Measurements from ENCODE around the gene TBCD. TPM values are rescaled to one million over a fixed set of nuclear protein-coding genes. Genes with fewer than 3 reads are reported as not detected.

Gene TBCD
- total RNA-seq, 1 experiment from 2014 or later: 94.6 TPM

DNA sequence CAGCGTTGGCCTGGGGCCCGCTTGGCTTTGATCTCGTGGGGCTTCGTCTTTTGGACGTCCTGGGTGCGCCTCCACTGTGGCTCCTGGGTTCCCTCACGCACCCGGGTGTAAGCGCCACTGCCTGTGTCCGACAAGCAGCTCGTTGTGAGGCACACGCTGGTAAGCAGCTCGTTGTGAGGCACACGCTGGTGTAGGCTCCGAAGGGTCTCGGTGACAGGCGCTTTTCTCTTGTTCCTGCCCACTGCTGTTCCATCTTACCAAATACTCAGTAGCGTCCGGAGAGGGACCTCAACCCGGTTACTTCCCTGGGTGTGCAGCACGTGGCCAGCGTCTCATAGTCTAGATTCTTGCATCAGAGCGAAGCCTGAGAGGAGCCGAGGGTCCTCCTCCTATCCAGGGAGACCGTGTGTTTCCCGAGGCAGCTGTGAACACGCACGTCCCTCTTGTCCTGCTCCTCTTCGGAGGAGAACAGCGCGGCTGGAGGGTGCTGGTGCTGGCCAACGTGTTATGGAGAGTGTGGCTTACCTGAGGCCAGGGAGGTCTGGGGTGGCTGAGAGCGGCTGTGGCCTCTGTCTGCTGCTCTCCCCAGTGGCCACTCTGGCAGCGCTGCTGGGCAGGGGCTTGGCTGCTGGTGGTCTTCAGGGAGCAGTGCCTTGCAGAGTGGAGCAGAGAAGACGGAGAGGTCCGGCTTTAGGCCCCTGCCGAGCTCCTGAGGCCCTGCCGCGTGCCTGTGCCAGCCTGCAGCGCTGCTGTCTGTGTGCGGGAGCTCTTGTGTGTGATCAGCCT lies 120.1 kb downstream of the TBCD start:
- no peaks in the 10 kb centered on the region for H3K27me3 ChIP-seq (replicated peaks; ENCODE audit: control insufficient read depth, insufficient read depth, low read length)

DNA sequence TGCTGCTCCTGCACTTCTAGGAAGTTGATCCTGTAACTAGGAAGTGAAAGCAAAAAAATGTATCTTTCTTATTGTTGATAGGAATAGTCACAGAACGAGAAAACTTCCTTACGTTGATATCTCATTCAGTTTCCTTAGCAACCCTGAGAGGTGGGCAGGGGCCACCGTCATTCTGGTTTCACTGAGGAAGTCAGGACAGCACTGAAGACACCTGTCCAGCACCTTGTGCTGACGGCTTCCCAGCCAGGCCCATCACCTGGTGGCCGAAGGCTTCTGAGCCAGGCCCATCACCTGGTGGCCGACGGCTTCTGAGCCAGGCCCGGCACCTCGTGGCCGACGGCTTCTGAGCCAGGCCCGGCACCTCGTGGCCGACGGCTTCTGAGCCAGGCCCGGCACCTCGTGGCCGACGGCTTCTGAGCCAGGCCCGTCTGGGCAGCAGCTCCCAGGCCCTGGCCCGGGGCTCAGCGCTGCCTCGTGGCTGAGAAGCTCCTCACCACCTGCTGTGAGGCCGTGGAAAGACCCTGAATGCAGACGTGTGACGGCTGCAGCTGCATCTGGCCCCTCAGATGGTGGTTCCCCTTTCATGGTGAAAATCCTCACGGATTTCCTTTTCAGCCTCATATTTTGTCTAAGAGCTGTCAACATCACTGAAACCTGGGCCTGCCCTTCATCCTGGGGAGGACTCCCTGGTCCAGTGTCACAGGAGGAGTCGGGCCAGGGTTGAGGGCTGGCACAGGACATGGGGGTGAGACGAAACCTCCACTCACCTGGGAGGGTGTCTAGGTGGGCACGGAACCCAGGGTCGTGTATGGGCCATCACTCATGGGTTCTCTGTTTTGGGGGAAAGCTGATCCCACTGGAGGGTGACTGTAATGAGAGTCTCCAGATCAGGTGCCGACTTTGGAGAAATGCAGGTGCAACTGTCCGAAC lies 121.0 kb downstream of the TBCD start:
- Mint-ChIP-seq H3K27ac (ENCODE audit: unreplicated experiment) (no peak overlapping the region), H3K27me3 (ENCODE audit: insufficient read depth, unreplicated experiment) (no peaks in the 10 kb centered on the region), H3K4me3 (ENCODE audit: unreplicated experiment) (no peak overlapping the region), H3K4me1 (ENCODE audit: low read depth, unreplicated experiment) (peaks cover 23% of the 10 kb centered on the region), H3K36me3 (ENCODE audit: insufficient read depth, unreplicated experiment) (peaks cover 19% of the 10 kb centered on the region), H3K9me3 (ENCODE audit: unreplicated experiment) (no peaks in the 10 kb centered on the region)
- peaks cover 23% of the 10 kb centered on the region for H3K4me1 ChIP-seq
- H3K27me3 ChIP-seq (replicated peaks; ENCODE audit: control insufficient read depth, insufficient read depth, low read length): no peaks in the 10 kb centered on the region
- no peak overlapping the region for H3K4me3 ChIP-seq (ENCODE audit: low read depth, low read length)
- ChIA-PET CTCF (no interaction called here), POLR2A (interaction anchor here (0.7 kb wide), 1 partner anchor 306 kb away, joined by 5 read pairs; no protein-coding TSS in a partner anchor)
- no peaks in the 10 kb centered on the region for H3K36me3 ChIP-seq (ENCODE audit: control insufficient read depth, insufficient read depth, low read length)
- TF ChIP-seq, protein P1, sequence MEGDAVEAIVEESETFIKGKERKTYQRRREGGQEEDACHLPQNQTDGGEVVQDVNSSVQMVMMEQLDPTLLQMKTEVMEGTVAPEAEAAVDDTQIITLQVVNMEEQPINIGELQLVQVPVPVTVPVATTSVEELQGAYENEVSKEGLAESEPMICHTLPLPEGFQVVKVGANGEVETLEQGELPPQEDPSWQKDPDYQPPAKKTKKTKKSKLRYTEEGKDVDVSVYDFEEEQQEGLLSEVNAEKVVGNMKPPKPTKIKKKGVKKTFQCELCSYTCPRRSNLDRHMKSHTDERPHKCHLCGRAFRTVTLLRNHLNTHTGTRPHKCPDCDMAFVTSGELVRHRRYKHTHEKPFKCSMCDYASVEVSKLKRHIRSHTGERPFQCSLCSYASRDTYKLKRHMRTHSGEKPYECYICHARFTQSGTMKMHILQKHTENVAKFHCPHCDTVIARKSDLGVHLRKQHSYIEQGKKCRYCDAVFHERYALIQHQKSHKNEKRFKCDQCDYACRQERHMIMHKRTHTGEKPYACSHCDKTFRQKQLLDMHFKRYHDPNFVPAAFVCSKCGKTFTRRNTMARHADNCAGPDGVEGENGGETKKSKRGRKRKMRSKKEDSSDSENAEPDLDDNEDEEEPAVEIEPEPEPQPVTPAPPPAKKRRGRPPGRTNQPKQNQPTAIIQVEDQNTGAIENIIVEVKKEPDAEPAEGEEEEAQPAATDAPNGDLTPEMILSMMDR (IDR thresholded peaks at IDR 0.05; ENCODE audit: insufficient read depth in 1 of 2, low read depth in 1 of 2, low read length in 1 of 2, severe bottlenecking in 1 of 2, unreplicated experiment in 1 of 2): no peak
- no TSS peak for BruUV-seq (replicated peaks)
- H3K9me3 ChIP-seq: no peaks in the 10 kb centered on the region
- no peak for DNase-seq
- intact Hi-C loops (cut with micrococcal nuclease; ENCODE audit: unreplicated experiment): no loop called here

More for the DNA sequence above, 120.1 kb downstream of the TBCD start:
- peaks cover 22% of the 10 kb centered on the region for H3K4me1 ChIP-seq
- Mint-ChIP-seq H3K27ac (ENCODE audit: unreplicated experiment) (no peak overlapping the region), H3K4me3 (ENCODE audit: unreplicated experiment) (no peak overlapping the region), H3K4me1 (ENCODE audit: low read depth, unreplicated experiment) (peaks cover 23% of the 10 kb centered on the region), H3K9me3 (ENCODE audit: unreplicated experiment) (no peaks in the 10 kb centered on the region), H3K27me3 (ENCODE audit: insufficient read depth, unreplicated experiment) (no peaks in the 10 kb centered on the region), H3K36me3 (ENCODE audit: insufficient read depth, unreplicated experiment) (peaks cover 19% of the 10 kb centered on the region)
- intact Hi-C loops (cut with micrococcal nuclease; ENCODE audit: unreplicated experiment): no loop called here
- H3K4me3 ChIP-seq (ENCODE audit: low read depth, low read length): no peak overlapping the region
- ChIA-PET CTCF (interaction anchor here (0.9 kb wide), 1 partner anchor 19 kb away, joined by 3 read pairs; no protein-coding TSS in a partner anchor), POLR2A (no interaction called here)
- no peak for DNase-seq
- no TSS peak for BruUV-seq (replicated peaks)
- TF ChIP-seq, protein P1 (IDR thresholded peaks at IDR 0.05; ENCODE audit: insufficient read depth in 1 of 2, low read depth in 1 of 2, low read length in 1 of 2, severe bottlenecking in 1 of 2, unreplicated experiment in 1 of 2): no peak
- no peaks in the 10 kb centered on the region for H3K36me3 ChIP-seq (ENCODE audit: control insufficient read depth, insufficient read depth, low read length)
- no peaks in the 10 kb centered on the region for H3K9me3 ChIP-seq

DNA sequence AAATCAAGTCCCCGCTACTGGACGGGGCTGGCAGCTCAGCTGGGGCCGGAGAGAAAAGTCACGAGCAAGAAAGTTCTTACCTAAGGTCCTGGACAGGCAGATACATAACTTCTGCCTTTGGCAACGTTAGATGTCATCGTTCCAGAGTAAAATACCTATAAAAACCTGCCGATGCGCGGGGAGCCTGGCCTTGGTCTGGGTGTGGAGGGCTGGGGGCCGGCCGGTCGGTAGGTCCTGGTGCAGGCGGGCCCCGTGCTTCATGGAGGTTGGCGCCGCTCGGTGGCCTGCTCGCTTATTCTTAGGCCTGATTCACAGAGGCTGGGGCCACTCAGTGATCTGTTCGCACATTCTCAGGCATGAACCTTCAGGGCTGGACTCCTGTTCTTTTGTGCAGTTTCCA lies 121.7 kb downstream of the TBCD start:
- H3K4me3 ChIP-seq (ENCODE audit: low read depth, low read length): no peak overlapping the region
- DNase-seq: no peak
- H3K36me3 Mint-ChIP-seq (ENCODE audit: insufficient read depth, unreplicated experiment): peaks cover 24% of the 10 kb centered on the region
- no peaks in the 10 kb centered on the region for H3K9me3 ChIP-seq
- CTCF ChIA-PET: no interaction called here
- peaks cover 23% of the 10 kb centered on the region for H3K4me1 ChIP-seq
- no peaks in the 10 kb centered on the region for H3K9me3 Mint-ChIP-seq (ENCODE audit: unreplicated experiment)
- H3K4me1 Mint-ChIP-seq (ENCODE audit: low read depth, unreplicated experiment): peaks cover 23% of the 10 kb centered on the region
- intact Hi-C loops (cut with micrococcal nuclease; ENCODE audit: unreplicated experiment): no loop called here
- TF ChIP-seq, protein P1 (IDR thresholded peaks at IDR 0.05; ENCODE audit: insufficient read depth in 1 of 2, low read depth in 1 of 2, low read length in 1 of 2, severe bottlenecking in 1 of 2, unreplicated experiment in 1 of 2): no peak
- POLR2A ChIA-PET: interaction anchor here (0.7 kb wide), 1 partner anchor 306 kb away, joined by 5 read pairs; no protein-coding TSS in a partner anchor
- no peaks in the 10 kb centered on the region for H3K27me3 ChIP-seq (replicated peaks; ENCODE audit: control insufficient read depth, insufficient read depth, low read length)
- no peak overlapping the region for H3K4me3 Mint-ChIP-seq (ENCODE audit: unreplicated experiment)
- H3K27me3 Mint-ChIP-seq (ENCODE audit: insufficient read depth, unreplicated experiment): no peaks in the 10 kb centered on the region
- H3K36me3 ChIP-seq (ENCODE audit: control insufficient read depth, insufficient read depth, low read length): no peaks in the 10 kb centered on the region
- no TSS peak for BruUV-seq (replicated peaks)
- no peak overlapping the region for H3K27ac Mint-ChIP-seq (ENCODE audit: unreplicated experiment)

Measured in Caco-2 (cell line).